ENCODE data around the gene TTLL12.

Gene TTLL12

DNA sequence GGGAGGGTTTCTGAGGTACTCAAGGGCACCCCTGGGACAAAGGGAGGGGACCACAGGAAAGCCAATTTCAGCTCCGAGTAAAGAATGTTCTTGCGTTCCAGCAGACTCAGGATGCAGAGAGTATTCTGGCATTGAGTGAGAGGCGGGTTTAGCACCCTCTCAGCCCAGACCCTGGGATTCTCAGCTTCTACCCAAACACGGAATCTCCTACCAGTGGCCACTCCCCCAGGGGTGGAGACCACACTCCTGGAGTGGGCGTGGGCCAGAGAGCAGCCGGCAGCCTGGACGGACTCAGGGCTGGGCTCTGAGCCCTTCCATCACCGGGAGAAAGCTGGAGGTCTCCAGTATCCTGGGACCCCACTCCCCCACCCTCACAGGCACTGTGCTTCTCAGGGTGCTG is 26.1 kb upstream of the TTLL12 start:
- no peak for DNase-seq

DNA sequence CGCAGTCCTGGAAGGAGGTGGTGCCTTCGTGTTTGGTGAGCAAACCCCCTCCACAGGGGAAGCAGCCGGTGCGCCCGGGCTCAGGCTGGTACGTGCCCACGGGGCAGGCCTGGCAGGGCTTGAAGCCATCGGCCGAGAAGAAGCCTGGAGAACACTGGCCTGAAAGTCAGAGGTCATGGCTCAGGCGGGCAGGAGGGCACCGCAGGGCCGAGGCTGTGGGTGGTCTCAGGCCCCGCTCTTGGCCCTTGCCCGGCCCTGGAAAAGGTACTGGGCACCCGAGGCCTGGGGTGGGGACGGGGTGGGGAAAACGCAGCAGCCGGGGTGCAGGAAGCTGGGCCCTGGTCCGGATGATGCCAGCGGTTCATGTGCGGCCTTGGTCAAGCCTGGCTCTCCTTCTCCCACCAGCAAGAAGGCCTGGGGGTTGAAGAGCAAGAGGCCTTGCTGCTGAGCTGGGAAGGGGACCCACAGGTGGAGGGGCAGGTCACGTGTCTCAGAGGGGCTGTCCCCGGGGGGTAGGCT is 25.6 kb upstream of the TTLL12 start:
- no peak for DNase-seq

DNA sequence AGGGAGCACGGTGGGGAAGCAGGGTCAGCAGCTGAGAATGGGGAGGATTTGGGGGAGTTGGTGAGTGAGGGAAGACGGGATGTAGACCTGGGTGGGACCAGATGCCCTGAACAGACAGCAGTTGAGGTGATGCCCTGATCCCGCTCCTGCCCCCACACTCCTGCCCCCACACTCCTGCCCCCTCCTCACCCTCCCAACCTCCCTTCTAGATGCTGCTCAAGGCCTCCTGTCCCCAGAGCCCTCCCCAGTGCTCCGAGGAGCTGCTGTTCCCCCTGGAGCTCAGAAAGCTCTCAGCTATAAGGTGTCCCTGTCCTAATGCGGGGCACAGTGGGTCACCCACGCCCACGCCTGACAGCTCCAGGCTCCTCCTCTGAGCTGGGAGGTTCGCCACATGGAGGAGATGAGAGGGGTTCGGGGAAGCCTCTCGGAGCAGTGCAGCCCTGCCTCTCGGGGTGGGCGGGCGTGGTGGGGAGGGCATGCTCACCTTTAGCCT is 25.1 kb upstream of the TTLL12 start:
- no peak for DNase-seq

DNA sequence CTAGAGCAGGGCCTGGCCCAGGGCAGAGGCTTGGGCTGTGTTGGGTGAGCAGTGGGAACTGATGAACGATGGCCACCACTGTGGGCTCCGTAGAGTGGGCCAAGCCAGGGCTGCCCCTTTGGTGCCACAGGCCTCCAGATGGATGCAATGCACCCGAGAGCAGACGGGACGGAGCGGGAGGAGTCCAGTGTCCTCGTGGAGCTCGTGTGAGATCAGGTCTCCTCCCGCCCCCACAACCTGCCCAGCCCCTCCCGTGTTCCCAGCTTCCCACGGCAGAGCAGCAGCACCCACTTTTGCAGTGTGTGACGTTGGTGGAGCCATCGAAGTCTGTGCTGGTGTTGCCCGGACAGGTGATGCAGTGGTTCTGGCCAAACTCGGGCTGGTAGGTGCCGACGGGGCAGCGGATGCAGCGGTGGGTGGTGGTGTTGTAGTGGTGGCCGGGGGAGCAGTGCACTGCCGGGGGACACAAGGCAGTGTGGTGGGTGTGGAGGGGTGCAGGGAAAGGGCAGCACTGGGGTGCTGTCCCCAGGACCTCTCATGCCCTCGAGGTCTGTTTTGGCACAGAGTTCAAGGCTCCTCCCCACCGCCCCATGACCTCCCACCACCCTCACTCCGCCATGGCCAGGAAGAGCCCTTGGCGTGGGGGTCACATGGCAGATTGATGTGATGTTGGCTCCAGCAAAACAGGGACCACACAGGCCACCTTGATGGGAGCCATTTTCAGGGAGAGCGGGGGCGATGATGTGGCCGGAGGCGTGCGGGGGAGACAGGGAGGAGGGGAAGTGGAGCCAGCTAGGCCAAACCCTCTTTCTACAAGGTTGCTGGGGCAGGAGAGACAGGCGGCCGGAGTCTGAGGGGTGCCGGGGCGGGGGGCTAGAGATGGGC is 23.9 kb upstream of the TTLL12 start:
- no peak for DNase-seq

DNA sequence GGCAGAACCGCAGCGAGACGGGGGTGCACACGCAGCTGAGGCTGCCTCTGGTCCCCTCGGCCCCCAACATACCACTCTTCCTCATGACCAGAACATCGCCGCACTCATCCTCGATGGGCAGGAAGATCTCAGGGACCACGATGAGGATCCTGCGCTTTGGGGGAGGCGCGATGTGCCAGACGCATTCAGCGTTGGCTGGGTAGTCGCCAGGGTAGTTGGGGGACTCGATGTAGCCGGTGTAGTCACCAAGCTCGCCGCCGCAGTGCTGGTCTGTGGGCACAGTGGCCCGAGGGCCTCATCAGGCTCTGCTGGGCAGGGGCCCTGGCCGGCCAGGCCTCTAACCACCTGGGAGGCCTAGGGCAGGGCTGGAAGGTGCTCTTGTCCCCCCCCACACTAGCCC is 23.0 kb upstream of the TTLL12 start:
- DNase-seq = no peak

DNA sequence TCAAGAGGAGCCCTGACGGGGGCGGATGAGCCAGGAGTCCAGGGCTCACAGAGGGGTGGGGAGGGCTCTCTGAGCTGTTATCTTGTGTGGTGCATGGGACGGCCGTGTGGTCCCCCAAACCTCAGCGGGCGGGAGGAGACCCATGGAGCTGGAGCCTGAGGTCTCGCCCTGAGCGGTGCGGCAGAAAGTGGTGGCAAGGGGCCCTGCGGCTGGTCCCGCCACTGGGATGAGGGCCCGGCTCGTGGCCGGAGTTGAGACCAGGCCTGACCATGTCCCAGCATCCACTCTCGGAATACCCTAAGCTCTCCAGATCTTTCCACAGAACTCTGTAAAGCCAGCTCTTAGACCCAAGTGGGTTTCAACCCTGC is 22.6 kb upstream of the TTLL12 start:
- DNase-seq = no peak

DNA sequence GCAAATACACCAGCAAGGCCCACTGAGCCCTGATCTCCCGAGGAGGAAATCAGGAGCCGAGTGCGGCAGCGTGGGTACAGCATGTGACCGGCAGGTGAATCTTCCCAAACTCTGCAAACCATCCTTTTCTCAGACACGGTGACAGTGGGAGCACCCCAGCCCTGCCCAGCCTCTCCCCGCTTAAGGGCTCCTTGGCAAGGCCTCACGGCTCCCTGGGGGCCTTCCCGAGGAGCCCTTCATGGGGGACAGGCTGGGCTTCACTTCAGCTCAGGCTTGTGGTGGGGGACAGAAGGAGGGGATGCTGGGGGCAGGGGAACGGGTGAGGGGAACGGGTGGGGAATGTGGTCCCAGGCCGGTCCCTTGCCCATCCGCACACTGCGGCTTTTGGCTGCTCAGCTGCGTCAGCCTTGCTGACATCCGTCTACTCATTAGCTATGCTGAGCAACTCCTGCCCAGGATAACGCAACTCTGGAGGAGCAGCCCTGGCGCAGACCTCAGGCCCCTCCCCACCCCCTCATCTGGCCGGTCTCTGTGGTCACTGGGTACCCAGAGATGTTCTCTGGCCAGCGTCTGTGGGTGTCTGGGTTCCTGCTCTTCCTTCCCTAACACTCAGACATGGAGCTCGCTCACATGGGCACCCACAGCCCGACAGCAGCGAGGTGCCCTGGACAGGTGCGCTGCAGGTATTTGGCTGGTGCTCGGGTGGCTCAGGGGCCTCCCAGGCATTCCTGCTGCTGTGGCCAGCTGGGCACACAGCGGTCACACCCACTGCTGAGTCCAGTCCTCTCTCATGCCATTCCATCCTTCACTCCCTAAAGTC is 22.0 kb upstream of the TTLL12 start:
- DNase-seq = no peak

DNA sequence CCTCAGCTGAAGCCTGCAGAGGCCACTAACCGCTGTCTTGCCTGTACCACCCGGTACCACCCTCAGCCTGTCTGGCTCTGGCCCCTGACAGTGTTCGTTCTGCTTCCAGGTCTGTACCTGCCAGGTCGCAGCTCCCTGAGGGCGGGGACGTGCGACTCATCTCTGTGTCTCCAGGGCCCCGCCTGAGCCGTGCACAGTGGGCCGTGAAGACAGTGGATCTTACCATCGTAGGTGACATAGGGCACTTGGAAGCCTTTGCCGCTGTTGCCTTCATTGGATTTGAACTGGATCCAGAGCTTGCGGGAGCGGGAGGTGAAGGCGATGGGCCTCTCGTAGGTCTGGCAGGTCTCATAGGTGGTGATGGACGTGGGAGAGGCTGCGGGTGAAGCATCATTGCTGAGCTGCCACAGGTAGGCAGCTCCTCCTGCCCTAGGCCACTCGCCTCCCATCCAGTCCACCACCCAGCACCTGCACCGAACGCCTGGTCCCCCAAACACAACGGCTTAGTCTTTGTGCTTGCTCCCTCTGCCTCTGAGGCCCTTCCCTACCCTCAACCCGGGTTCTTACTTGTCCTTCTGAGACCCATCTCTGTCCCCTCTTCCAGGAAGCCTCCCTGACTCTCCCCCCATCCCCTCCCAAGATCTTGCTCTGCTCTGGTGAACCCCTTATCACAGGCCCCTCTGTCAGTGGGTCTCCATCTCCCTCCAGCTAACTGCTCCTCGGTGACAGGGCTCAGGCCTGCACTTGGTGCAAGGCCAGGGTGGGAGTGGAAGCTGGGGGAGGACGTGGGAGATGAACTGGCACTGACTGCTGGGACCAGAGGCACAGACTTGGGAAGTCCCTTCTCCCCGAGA is 21.1 kb upstream of the TTLL12 start:
- DNase-seq = no peak

DNA sequence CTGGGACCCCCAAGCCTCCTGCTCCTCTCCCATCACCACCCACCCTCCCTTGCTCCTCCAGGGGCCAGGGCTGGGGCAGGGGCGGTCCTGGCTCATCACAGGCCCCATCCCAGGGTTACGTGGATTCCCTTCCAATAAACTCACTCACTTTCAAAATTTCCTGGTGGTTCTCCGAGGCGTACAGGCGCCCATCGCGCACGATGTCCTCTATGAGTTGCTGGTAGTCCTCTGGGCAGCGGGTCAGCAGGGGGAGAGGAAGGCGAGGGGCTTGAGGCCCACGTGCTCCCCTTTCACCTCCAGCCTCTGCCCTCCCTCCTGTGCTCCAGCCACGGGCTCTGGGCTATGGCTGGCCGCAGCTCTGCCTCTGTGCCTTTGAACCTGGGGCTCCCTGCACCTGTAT is 20.5 kb upstream of the TTLL12 start:
- no peak for DNase-seq

DNA sequence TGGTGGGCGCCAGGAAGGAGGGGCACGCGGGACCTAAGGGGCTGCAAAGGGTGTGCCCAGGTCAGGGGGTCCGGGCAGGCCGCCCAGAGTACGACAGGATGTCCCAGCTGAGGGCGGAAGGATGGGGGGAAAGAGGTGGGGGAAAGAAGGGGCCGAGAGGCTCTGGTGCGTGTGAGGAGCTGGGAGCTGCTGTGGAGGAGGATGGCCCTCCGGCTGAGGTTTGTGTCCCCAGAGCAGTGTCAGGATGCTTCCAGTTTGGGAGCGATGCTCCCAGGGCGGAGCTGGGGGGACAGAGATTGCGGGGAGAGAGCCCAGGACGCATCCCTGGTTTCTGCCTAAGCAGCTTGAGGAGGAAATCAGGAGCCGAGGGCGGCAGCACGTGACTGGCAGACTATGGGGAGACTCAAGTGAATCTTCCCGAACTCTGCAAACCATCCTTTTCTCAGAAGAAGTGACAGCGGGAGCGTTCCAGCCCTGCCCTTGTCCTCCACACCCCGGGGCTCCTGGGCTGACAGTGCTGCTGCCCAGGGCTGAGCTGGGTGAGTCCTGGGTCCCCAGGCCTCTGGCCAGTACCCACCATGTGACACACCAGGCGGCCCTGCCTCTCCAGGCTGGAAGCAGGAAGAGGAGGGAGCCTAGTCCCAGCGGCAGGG is 19.7 kb upstream of the TTLL12 start:
- no peak for DNase-seq

DNA sequence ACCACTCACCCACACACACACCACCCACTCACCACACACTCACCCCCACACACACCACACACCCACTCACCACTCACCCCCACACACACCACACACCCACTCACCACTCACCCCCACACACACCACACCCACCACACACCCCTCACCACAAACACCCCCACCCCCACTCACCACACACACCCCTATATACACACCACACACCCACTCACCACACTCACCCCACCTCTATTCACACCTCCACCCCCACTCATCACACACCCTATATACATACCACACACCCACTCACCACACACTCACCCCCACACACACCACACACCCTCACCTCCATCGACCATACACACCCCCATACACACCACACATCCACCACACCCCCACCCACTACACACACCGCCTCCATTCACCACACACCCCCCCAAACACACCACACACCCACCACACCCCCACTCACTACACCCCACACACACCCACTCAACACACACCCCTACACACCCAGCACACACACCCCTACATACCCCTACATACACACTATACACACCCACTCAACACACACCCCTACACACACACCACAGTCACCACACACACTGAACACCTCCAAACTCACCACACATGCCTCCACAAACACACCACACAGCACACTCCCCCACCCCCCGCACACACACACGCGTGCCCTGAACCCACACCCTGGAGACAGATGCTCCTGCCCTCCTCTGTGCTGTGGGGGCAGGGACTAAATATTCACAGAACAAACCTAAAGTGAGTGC is 19.0 kb upstream of the TTLL12 start:
- DNase-seq = peak; percentile 35

DNA sequence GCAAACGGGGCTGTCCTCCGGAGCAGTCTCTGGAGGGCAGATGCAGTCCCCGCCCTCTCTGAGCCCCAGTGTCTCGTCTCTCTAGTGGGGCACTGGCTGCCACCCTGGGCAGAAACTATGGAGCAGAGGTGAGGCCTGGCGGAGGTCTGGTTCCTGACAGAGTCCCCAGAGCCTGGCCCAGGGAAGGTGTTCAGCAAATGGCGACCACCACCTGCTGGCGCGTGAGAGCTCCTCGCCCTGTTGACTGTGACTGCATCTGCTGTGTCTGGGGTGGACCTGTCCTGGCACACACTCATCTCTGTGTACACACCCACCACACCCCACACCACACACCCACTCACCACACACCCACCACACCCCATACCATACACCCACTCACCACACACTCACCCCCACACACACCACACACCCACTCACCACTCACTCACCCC is 18.3 kb upstream of the TTLL12 start:
- peak; percentile 39 for DNase-seq

DNA sequence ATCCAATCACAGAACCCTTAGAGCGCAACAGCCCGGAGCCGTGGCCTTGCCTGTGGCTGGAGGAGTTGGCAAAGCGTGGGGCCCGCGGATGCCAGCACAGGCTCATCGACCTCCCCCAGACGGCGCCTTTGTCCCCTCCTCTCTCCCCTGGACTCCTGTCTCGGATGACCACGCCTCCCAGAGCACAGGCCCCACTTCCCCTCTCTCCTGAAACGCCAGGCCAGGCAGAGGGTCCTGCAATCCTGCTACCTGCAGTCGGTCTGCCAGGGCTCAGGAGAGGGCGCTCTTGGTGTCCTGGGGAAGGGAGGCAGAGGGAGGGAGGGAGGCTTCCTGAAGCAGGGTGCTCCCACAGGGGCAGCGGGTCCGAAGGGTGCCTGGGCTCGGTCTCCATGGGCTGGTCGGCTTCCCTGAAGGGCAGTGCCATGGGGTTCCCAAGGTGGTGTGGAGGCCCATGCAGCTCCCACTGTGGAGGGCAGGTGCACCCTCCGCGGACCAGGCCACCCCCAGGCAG is 16.6 kb upstream of the TTLL12 start:
- DNase-seq = no peak

DNA sequence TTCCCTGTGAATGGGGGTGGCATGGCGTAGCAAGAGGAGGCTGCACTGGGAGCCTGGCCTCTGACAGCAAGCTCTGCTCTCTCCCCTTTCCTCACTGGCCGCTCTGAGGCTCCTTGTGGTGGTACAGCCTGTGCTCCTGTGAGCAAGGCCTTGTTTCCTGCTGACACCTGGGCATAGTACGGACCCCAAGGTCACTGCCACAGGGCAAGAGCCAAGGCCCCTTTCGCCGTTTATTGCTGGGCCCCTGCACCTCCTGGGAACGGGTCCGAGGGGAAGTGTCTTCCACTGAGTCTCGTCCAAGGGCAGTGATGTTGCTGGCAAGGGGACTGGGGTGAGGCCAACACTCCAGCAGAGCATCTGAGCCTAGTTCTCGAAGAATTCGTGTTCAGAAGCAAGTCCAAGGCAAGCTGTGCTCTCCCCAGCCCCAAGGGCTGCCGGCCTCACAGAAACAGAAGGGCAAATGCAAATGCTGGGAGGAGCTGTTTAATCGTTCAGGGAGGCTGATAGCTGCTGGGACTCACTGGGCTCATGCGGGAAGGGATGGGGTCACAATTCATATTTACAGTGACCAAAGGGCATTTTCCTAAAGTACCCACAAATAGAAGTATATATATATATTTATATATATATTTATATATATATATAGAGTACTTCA is 15.9 kb upstream of the TTLL12 start:
- DNase-seq = no peak

DNA sequence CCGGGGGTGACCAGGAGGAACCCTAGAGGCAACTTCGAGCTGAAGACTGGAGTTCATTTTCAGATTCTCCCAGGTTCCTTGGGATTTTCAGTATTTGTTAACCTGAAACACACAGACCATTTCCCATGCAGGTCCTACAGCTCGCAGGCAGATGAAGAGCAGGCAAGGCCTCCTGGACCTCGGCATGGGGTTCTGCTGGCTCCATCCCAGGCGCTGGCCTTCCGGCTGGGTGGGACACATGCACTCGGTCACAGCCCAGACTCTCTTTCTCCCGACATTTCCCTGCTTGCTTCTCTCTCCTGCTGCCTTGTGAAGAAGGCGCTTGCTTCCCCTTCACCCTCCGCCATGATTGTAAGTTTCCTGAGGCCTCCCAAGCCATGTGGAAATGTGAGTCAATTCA is 15.4 kb upstream of the TTLL12 start:
- DNase-seq = no peak

DNA sequence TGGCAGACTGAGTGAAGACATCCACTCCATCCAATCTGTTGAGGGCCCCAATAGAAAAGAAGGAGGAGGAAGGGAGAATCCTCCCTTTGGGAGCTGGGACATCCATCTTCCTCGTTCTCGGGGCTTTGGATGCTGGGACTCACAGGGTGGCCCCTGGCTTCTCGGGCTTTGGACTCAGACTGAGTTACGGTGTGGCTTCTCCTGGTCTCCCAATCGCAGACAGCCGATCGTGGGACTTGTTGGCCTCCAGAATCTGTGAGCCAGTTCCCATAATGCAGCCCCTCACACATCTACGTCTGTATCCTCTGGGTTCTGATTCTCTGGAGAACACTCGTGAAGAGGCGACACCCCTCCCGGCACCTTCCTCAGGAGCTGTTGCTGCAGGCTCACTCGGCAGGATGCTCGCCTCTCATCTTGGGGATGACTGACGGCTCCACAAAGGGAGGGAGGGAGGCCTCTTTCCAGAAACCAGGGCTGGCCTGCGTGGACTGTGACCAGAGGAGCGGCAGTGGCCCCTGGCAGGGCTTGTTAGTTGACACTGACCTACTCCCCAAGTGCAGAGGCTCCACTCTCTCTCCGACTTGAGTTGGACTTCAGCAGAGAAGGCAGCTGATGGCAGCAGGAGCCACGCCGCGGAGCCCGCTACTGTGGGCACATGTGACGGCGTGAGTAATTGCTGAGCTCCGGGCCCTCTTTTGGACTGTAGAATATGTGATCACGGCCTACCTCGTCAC is 14.7 kb upstream of the TTLL12 start:
- DNase-seq = no peak

DNA sequence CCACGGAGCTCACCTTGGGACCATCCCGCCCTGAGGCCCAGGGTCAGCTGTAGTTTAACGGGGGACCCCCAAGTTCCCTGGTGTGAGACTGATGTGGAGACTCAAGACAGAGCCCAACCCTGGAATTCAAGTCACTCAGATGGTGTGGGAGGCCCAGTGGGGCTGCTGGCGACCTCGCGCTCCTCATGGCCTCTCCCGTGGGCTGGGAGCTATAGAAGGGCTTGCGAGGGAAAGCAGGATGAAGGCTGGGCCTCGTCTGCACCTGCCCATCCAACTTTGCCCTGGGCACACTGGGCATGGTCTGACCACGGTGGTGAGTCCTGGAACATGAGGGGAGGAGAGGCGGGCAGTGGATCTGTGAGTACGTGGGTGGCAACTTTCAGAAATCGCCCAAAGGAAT is 13.6 kb upstream of the TTLL12 start:
- no peak for DNase-seq

DNA sequence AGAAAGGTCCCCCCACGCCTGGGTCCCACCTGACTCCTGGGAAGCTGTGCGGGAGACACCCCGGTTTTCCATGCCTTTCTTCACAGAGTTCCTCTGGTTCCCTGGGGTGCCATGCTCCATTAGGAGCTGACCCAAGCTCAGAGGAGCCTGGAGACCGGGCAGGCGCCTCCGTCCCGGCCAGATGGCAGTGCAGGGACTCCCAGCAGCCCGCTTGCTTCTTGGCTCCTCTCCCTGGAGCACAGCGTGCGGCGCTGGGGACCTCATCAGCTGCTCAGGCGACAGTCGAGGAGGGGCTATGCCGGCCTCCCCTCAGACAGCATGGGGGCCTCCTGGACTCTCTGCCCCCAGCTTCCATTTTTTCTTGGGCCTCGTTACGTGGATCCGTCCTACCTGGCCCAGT is 13.1 kb upstream of the TTLL12 start:
- no peak for DNase-seq

DNA sequence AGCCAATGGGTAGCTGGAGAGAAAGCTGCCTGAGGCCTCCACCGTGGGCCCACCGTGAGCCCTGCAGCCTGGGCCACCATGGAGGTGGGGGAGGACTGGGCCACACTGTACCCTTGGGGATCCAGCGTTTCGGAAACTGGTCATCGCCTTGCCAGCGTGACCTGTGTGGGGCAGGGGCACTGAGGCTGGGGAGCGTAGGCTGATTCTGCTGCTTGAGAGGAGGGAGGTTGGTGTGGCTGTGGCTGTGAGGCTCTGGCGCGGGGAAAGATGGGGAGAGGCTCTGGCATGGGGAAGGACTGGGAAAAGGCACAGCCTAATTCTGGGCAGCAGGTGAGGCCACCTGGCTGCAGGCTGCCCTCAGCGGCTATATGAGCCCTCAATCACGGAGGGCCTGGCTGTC is 12.6 kb upstream of the TTLL12 start:
- no peak for DNase-seq

DNA sequence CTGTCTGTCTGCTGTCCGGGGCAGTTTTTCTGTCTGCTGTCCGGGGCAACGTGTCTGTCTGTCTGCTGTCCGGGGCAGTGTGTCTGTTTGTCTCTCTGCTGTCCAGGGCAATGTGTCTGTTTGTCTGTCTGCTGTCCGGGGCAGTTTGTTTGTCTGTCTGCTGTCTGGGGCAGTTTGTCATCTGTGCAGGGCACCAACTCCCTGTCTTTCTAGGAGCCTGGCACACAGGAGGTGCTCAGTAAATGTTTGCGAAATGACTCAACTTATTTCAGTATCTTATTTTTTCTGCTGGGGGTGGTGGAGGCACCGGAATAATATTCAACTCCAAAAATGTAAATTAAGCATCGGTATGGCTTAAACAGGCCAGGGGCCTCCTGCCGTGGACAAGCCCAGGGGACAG is 12.0 kb upstream of the TTLL12 start:
- no peak for DNase-seq

All from CD4-positive, alpha-beta T cell treated with Interleukin-4 for 4 hours (primary cell).